HG03095 (cell line): Measurements from ENCODE around the gene SYT1.

Experiments
- ATAC-seq: cut with Tn5 transposase; IDR thresholded peaks from one replicate; pipeline ENCODE4 v1.9.1; 2021; ENCODE audit warnings: moderate library complexity; ENCODE audit not compliant: unreplicated experiment

The SYT1 gene

DNA sequence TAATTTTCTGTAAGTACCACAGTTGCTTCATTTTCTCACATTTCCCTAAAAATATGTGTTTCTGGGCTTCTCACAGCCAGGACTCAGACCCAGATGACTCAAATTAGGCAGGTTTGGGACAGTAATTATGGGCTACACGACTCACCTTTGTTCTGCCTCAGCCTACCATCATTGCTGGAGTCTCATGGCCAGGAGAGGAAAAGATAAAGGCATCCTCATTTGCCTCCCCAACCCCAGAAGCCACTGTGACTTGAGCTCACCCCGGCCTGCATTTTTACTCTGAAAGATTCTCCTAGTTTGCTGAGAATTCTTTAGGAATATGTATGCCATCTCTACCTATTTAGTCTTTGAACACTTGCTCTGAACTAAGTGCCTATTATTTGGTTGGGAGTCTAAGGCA is 618.3 kb downstream of the SYT1 start:
- ATAC-seq, result no peak

DNA sequence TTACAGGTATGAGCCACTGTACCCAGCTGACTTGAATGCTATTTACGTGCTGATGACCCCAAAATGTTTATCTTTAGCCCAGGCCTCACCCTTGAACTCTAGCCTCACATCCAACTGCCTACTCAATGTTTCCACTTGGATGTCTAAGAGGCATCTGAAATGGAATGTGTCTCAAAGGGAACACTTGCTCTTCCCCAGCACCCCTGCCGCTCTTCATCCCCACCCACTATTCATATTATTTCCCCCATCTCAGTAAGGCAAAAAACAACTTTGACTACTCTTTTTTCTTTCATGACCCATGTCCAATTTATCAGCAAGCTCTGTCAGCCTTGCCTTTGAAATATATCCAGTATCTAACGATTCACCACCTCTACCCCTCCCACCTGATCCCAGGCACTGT is 621.6 kb downstream of the SYT1 start:
- no peak for ATAC-seq

DNA sequence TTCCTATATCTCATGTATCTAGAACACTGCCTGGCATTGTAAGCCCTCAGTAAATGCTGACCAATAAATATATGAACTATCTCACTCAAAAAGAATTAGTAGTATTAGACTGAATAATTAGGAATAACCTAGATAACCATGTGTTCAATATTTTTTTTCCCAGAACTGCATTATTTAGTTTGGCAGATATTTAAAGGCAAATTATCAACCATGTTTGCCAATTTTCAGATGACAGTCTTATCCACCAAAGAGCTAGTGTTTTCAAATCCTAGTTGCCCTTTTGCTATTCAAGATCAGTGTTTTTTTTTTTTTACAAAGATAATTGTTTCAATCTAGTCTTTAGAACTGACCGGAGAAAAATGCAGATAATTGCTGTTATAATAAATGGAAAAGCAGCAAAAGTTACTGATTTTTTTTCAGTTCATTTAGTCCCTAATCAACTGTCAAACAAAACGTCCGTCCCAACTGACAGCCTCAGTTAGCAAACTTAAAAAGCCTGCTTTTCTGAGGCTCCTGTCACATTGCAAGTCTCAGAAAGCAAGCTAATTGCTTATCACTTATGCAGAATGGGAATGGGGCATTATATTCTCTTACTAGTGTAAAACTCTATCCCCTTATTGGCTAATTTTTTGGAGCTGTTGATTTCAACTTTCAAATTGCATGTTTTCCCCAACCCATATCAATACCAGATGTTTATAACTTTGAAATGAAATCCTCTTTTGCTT is 623.0 kb downstream of the SYT1 start:
- ATAC-seq, result no peak
